Uterus (tissue), 2 donors: ENCODE data around the gene CERS6.

ENCODE experiments used
- POLR2A ChIP-seq, 2 donors: fragments of 450-650 bp; IDR thresholded peaks; one replicate each; pipeline ENCODE4 v1.6.1; 2016; ENCODE audit warnings: antibody characterized with exemption in 2 of 2, mild to moderate bottlenecking in 1 of 2, moderate library complexity in 1 of 2
- TF ChIP-seq, protein P1 (sequence below), 4 experiments: fragments of 200-600 bp in 2 of 4; fragments of 450-650 bp in 2 of 4; sonication (generic) in 2 of 4; IDR thresholded peaks; one replicate each; pipeline ENCODE4 v1.5.1; 2016 to 2019; ENCODE audit warnings: antibody characterized with exemption in 4 of 4, mild to moderate bottlenecking in 2 of 4, moderate library complexity in 1 of 4

DNA sequence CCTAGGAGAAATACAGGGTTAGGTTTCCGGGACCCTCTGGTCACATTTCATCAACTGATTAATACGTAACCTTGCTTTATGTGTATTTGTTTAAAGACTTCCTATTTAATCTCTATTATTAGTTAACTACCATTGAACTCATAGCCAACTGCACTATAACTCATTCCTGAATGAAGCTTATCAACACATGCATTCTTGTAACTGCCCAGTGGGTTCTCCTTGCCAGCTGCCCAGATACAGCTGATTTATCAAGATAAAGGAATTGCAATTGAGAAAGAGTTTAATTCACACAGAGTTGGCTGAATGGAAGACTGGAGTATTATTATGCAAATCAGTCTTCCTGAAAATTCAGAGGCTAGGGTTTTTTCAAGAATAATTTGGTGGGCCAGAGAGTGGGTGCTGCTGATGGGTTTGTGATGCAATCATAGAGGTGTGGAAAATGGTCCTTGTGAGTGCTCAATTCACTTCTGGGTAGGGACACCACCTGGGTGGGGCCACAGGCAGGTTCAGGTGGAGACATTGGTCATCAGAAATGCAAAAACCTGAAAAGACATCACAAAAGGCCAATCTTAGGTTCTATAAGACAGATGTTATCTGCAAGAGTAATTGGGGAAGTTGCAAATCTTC, 325.2 kb downstream of the CERS6 start:
- TF ChIP-seq, protein P1, sequence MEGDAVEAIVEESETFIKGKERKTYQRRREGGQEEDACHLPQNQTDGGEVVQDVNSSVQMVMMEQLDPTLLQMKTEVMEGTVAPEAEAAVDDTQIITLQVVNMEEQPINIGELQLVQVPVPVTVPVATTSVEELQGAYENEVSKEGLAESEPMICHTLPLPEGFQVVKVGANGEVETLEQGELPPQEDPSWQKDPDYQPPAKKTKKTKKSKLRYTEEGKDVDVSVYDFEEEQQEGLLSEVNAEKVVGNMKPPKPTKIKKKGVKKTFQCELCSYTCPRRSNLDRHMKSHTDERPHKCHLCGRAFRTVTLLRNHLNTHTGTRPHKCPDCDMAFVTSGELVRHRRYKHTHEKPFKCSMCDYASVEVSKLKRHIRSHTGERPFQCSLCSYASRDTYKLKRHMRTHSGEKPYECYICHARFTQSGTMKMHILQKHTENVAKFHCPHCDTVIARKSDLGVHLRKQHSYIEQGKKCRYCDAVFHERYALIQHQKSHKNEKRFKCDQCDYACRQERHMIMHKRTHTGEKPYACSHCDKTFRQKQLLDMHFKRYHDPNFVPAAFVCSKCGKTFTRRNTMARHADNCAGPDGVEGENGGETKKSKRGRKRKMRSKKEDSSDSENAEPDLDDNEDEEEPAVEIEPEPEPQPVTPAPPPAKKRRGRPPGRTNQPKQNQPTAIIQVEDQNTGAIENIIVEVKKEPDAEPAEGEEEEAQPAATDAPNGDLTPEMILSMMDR (IDR thresholded peaks at IDR 0.05) = no peak
- TF ChIP-seq POLR2A (IDR thresholded peaks at IDR 0.05) = no peak
